ENCODE results near the gene AP1S3. TPM values are rescaled to one million over a fixed set of nuclear protein-coding genes. Genes with fewer than 3 reads are reported as not detected.

AP1S3 gene
- total and polyA plus RNA-seq, 2 of the 4 experiments (the other 2 are of a cell fraction): 2.5 to 4.1 TPM

DNA sequence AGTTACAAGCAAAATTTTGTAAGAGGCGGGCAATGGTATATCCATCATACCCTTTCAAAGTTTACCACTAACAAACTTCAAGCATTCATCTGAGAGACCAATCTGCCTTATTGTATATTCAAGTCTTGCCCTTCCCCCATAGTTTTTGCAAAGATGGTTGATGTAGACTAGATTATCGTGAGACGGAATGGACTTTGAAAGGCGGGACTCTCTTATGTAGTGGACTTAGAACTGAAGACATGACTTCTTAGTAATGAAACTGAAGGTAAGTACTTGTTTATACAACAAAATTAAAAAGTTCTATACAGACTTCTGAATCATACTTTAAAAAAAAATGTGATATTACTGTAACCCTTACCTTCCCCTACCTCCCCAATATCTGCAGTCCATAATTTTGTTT lies 10.4 kb downstream of the AP1S3 start:
- in situ Hi-C loops (cut with MboI; ENCODE audit: low sequenced_read_pairs): no loop called here

More for the DNA sequence above, 10.4 kb downstream of the AP1S3 start:
- H3K4ac ChIP-seq (ENCODE audit: low read depth, low read length): no peak overlapping the region
- no peaks in the 10 kb centered on the region for H3K36me3 ChIP-seq (ENCODE audit: control insufficient read depth, insufficient read depth, low read length)
- no peak overlapping the region for H2BK5ac ChIP-seq (ENCODE audit: low read depth, low read length, poor library complexity, severe bottlenecking)
- H3K79me1 ChIP-seq (ENCODE audit: low read depth in 1 of 2, low read length in 2 of 2): no peaks in the 10 kb centered on the region; a peak in 1 of 4 replicates
- no peak overlapping the region for H2AK9ac ChIP-seq (replicated peaks; ENCODE audit: low read depth, low read length, poor library complexity)
- dilution Hi-C loops (cut with HindIII; ENCODE audit: low sequenced_read_pairs, unreplicated experiment) (no loop called here), intact Hi-C loops (cut with micrococcal nuclease) (no loop called here)
- H2AK5ac ChIP-seq (ENCODE audit: low read depth, low read length): no peak overlapping the region
- no CpG with 5 or more reads among the region's 4 CpGs for WGBS, 2 experiments (ENCODE audit: extremely low coverage in 2 of 2, insufficient read length in 1 of 2)
- H3K4me1 ChIP-seq (ENCODE audit: control insufficient read depth, insufficient read depth, low read length): no peaks in the 10 kb centered on the region
- H3K4me3 ChIP-seq (ENCODE audit: insufficient read depth, low read depth, low read length): no peak overlapping the region
- no peak overlapping the region for H3K18ac ChIP-seq (ENCODE audit: low read depth, low read length)
- H2BK15ac ChIP-seq (ENCODE audit: low read depth, low read length): no peak overlapping the region
- TF ChIP-seq, protein P1, sequence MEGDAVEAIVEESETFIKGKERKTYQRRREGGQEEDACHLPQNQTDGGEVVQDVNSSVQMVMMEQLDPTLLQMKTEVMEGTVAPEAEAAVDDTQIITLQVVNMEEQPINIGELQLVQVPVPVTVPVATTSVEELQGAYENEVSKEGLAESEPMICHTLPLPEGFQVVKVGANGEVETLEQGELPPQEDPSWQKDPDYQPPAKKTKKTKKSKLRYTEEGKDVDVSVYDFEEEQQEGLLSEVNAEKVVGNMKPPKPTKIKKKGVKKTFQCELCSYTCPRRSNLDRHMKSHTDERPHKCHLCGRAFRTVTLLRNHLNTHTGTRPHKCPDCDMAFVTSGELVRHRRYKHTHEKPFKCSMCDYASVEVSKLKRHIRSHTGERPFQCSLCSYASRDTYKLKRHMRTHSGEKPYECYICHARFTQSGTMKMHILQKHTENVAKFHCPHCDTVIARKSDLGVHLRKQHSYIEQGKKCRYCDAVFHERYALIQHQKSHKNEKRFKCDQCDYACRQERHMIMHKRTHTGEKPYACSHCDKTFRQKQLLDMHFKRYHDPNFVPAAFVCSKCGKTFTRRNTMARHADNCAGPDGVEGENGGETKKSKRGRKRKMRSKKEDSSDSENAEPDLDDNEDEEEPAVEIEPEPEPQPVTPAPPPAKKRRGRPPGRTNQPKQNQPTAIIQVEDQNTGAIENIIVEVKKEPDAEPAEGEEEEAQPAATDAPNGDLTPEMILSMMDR (conservative IDR thresholded peaks at IDR 0.05; ENCODE audit: low read depth, low read length): no peak
- no peak for TF ChIP-seq CEBPB (IDR thresholded peaks at IDR 0.05; ENCODE audit: low read depth, low read length)
- no peak for TF ChIP-seq RFX5 (IDR thresholded peaks at IDR 0.05; ENCODE audit: low read depth, low read length)
- TF ChIP-seq, protein P2, sequence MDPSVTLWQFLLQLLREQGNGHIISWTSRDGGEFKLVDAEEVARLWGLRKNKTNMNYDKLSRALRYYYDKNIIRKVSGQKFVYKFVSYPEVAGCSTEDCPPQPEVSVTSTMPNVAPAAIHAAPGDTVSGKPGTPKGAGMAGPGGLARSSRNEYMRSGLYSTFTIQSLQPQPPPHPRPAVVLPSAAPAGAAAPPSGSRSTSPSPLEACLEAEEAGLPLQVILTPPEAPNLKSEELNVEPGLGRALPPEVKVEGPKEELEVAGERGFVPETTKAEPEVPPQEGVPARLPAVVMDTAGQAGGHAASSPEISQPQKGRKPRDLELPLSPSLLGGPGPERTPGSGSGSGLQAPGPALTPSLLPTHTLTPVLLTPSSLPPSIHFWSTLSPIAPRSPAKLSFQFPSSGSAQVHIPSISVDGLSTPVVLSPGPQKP (IDR thresholded peaks at IDR 0.05; ENCODE audit: borderline replicate concordance, low read depth, low read length): no peak
- TF ChIP-seq CHD1 (IDR thresholded peaks at IDR 0.05; ENCODE audit: low read depth, low read length): no peak
- TF ChIP-seq MXI1 (IDR thresholded peaks at IDR 0.05; ENCODE audit: borderline replicate concordance, low read depth, low read length): no peak
- TF ChIP-seq POLR2A (IDR thresholded peaks at IDR 0.05; ENCODE audit: low read depth, low read length): no peak
- TF ChIP-seq MAFK (IDR thresholded peaks at IDR 0.05; ENCODE audit: low read depth, low read length): no peak
- TF ChIP-seq MAZ (IDR thresholded peaks at IDR 0.05; ENCODE audit: borderline replicate concordance, low read depth, low read length): no peak
- TF ChIP-seq SMC3 (IDR thresholded peaks at IDR 0.05; ENCODE audit: low read depth, low read length): no peak
- no peak for TF ChIP-seq RAD21 (IDR thresholded peaks at IDR 0.05; ENCODE audit: low read length)
- H2BK120ac ChIP-seq (ENCODE audit: low read depth, low read length): no peak overlapping the region
- H2BK20ac ChIP-seq (ENCODE audit: low read depth, low read length): no peak overlapping the region
- no peak overlapping the region for H3K9ac ChIP-seq (ENCODE audit: low read depth, low read length)
- H2AFZ ChIP-seq (replicated peaks; ENCODE audit: low read length, poor library complexity): no peak overlapping the region
- no peak overlapping the region for H4K8ac ChIP-seq (ENCODE audit: low read depth in 2 of 2, low read length in 2 of 2)
- no peaks in the 10 kb centered on the region for H3K9me1 ChIP-seq (ENCODE audit: insufficient read depth, low read length)
- H4K5ac ChIP-seq (ENCODE audit: low read depth, low read length): no peak overlapping the region
- ChIA-PET CTCF (interaction anchor here (0.7 kb wide), 1 partner anchor 367 kb away, joined by 3 read pairs; no protein-coding TSS in a partner anchor), POLR2A (ENCODE audit: unreplicated experiment) (no interaction called here)
- no peak overlapping the region for H4K91ac ChIP-seq (ENCODE audit: insufficient read depth, low read depth, low read length)
- no peaks in the 10 kb centered on the region for H4K20me1 ChIP-seq (ENCODE audit: insufficient read depth, low read length)
- H3K56ac ChIP-seq (ENCODE audit: extremely low read depth, insufficient read depth, low read length): no peak overlapping the region
- DNase-seq: no peak
- no peak overlapping the region for H3K23ac ChIP-seq (ENCODE audit: low read depth, low read length)
- no peak overlapping the region for H3K14ac ChIP-seq (replicated peaks; ENCODE audit: low read depth, low read length)
- no peaks in the 10 kb centered on the region for H3K27me3 ChIP-seq (ENCODE audit: control insufficient read depth, insufficient read depth, low read length)
- no peak for ATAC-seq (ENCODE audit: low read depth)
- no peak overlapping the region for H3K27ac ChIP-seq (ENCODE audit: insufficient read depth, low read length)
- no TSS peak for BruUV-seq (replicated peaks)
- no peak overlapping the region for H3K4me2 ChIP-seq (ENCODE audit: low read depth, low read length)
- H3K9me3 ChIP-seq (ENCODE audit: control insufficient read depth, insufficient read depth, low read length): no peaks in the 10 kb centered on the region

Measured in IMR-90 (cell line).